ENCODE results near the gene CEACAM1.
"Not testable (repeated sequence)": the region's sequence is repeated elsewhere in the genome, so short reads cannot be mapped to it uniquely, and the experiment has no call there.

CEACAM1 gene

DNA sequence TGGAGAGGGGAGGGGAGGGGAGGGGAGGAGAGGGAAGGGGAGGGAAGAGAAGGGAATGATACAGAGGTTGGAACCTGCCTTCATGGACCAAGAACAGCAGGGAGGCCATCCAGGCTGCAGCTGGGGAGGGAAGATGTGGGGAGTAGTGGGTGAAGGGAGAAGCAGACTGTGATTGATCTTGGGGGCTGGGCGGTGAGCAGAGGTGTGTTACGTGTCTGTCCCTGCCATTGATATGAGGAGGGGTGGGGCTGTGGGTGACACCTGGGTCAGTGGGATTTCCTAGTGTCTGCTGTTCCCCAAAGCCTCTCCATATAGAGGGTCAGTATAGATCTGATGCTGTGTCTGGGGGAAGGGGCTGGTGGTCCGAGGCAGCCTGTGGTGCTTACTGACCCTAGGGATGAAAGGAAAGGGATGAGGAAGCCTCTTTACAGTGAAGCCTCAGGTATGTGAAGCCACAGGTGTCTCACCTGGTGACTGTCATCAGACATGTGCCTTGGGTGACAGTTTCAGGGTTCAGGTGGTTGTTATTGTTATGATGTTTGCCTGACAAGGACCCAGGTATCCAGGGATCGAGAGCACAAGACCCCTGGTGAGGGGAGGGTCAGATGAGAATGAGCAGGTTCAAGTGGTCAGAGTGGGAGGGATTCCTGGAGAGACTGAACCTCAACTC, 18.7 kb upstream of the CEACAM1 start:
- no peak for DNase-seq (ENCODE audit: extremely low read depth, insufficient read length)
- Histone ChIP-seq H3K4me3 (replicated peaks; ENCODE audit: low read depth, low read length) (no peak overlapping the region), H3K27me3 (replicated peaks; ENCODE audit: control insufficient read depth, insufficient read depth, low read length) (no peaks in the 10 kb centered on the region), H3K36me3 (ENCODE audit: control insufficient read depth, insufficient read depth, low read length) (no peaks in the 10 kb centered on the region)
- TF ChIP-seq, protein P1, sequence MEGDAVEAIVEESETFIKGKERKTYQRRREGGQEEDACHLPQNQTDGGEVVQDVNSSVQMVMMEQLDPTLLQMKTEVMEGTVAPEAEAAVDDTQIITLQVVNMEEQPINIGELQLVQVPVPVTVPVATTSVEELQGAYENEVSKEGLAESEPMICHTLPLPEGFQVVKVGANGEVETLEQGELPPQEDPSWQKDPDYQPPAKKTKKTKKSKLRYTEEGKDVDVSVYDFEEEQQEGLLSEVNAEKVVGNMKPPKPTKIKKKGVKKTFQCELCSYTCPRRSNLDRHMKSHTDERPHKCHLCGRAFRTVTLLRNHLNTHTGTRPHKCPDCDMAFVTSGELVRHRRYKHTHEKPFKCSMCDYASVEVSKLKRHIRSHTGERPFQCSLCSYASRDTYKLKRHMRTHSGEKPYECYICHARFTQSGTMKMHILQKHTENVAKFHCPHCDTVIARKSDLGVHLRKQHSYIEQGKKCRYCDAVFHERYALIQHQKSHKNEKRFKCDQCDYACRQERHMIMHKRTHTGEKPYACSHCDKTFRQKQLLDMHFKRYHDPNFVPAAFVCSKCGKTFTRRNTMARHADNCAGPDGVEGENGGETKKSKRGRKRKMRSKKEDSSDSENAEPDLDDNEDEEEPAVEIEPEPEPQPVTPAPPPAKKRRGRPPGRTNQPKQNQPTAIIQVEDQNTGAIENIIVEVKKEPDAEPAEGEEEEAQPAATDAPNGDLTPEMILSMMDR (IDR thresholded peaks at IDR 0.05; ENCODE audit: insufficient read depth, low read length, poor library complexity, severe bottlenecking): no peak

DNA sequence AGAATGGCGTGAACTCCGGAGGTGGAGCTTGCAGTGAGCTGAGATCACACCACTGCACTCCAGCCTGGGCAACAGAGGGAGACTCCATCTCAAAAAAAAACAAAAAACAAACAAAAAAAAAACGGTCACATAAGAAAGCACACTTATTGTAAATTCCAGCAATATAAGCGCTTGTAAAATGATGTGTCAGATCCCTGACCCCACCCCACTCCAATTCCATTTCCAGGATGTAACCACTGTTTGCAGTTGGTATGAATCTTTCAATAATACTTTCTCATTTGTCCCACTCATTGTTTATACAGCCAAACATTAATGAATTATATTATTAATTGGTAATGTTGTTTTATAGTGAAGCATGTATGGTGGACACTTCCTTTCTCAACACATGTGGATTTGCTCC, 15.9 kb upstream of the CEACAM1 start:
- TF ChIP-seq, protein P1 (IDR thresholded peaks at IDR 0.05; ENCODE audit: insufficient read depth, low read length, poor library complexity, severe bottlenecking): no peak
- Histone ChIP-seq H3K36me3 (ENCODE audit: control insufficient read depth, insufficient read depth, low read length) (no peaks in the 10 kb centered on the region), H3K4me3 (replicated peaks; ENCODE audit: low read depth, low read length) (no peak overlapping the region), H3K27me3 (replicated peaks; ENCODE audit: control insufficient read depth, insufficient read depth, low read length) (no peaks in the 10 kb centered on the region; the same call in 1 of the 2 replicates)
- no peak for DNase-seq (ENCODE audit: extremely low read depth, insufficient read length)

DNA sequence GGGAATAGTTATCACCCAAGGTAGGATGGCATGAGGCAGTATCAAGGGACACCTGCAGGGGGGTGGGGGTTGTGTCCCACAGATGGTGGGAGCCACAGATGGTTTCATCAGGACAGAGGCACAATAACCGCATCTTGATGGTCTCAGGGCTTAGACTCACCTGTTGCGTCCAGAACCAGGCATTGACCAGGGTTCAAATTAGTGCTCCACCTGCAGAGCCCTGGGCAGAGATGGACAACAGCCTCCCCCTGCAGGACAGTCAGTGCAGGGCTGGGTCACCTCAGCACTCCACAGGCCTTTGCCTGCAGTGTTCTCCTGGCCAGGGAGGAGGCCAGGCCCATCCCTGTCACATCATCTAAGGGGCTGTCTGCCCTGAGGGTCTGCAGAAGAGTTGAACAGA, 14.5 kb upstream of the CEACAM1 start:
- TF ChIP-seq, protein P1 (IDR thresholded peaks at IDR 0.05; ENCODE audit: insufficient read depth, low read length, poor library complexity, severe bottlenecking): no peak

DNA sequence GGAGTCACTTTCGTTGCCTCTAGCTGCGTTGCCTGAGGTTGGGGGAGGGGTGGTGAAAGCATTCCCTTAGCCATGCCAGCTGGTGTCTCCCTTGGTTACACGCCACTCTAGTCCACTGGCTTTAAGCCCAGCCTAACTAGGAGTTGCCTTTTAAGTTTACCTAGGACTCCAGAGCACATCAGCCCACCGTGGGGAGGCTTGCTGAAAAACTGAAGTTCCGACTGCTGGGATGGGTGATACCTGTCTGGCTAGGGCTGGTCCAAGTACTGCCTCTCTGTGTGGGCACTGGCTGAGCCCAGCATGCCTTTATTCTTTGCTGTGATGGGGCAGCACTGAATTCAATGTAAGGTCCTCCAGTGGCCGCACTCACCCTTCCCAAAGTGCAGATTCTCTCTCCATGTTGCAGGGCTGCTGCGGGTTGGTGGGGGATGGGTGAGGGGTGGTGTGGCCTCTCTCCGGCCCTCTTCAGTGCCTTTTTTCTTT, 11.8 kb upstream of the CEACAM1 start:
- Histone ChIP-seq H3K36me3 (ENCODE audit: control insufficient read depth, insufficient read depth, low read length) (no peaks in the 10 kb centered on the region), H3K27me3 (replicated peaks; ENCODE audit: control insufficient read depth, insufficient read depth, low read length) (no peaks in the 10 kb centered on the region; the same call in 1 of the 2 replicates), H3K4me3 (replicated peaks; ENCODE audit: low read depth, low read length) (no peak overlapping the region)
- DNase-seq (ENCODE audit: extremely low read depth, insufficient read length): no peak
- TF ChIP-seq, protein P1 (IDR thresholded peaks at IDR 0.05; ENCODE audit: insufficient read depth, low read length, poor library complexity, severe bottlenecking): no peak

More for the DNA sequence above, 14.5 kb upstream of the CEACAM1 start:
- Histone ChIP-seq H3K36me3 (ENCODE audit: control insufficient read depth, insufficient read depth, low read length) (no peaks in the 10 kb centered on the region), H3K4me3 (replicated peaks; ENCODE audit: low read depth, low read length) (no peak overlapping the region), H3K27me3 (replicated peaks; ENCODE audit: control insufficient read depth, insufficient read depth, low read length) (no peaks in the 10 kb centered on the region; the same call in 1 of the 2 replicates)
- no peak for DNase-seq (ENCODE audit: extremely low read depth, insufficient read length)

DNA sequence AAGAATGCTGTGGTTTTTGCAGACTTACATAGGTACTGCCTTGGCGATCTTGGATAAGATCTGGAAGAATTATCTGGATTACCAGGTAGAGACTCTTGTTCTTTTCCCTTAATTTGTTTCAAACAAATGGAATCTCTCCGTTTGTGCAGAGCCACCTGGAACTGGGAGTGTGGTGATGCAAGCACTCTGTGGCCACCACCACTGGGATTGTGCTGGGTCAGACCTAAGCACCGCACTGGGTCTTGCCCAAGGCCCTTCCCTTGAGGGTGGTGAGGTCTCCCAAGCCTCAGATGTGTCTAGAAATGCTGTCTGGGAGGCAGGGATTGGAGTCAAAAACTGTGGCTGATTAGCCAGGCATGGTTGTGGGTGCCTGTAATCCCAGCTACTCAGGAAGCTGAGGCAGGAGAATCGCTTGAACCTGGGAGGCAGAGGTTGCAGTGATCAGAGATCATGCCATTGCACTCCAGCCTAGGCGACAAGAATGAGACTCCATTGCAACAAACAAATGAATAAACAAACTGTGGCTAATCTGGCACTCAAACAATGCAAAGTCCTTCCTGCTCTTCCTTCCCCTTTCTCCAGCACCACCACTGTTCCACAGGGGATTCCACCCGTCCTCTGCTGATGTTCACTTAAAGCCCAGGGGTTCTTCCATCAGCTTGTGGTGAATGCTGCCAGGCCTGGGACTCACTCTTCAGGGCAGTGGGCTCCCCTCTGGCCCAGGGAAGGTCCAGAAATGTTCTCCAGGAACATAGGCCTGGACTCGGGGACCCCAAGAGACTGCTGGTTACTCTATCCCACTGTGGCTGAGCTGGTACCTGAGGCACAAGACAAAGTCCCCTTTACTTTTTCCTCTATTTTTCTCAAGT, 10.8 kb upstream of the CEACAM1 start:
- TF ChIP-seq, protein P1 (IDR thresholded peaks at IDR 0.05; ENCODE audit: insufficient read depth, low read length, poor library complexity, severe bottlenecking): no peak
- no peak for DNase-seq (ENCODE audit: extremely low read depth, insufficient read length)
- H3K36me3 ChIP-seq (ENCODE audit: control insufficient read depth, insufficient read depth, low read length): no peaks in the 10 kb centered on the region
- H3K27me3 ChIP-seq (replicated peaks; ENCODE audit: control insufficient read depth, insufficient read depth, low read length): no peaks in the 10 kb centered on the region; the same call in 1 of the 2 replicates
- no peak overlapping the region for H3K4me3 ChIP-seq (replicated peaks; ENCODE audit: low read depth, low read length)

DNA sequence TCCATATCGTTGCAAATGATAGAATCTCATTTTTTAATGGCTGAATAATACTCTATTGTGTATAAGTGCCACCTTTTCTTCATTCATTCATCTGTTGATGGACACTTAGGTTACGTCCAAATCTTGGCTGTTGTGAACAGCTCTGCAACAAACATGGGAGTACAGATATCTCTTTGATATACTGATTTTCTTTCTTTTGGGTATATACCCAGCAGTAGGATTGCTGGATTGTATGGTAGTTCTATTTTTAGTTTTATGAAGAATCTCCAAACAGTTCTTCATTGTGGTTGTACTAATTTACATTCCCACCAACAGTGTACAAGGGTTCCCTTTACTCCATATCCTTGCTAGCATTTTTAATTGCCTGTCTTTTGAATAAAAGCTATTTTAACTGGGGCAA, 7.0 kb upstream of the CEACAM1 start:
- not testable (repeated sequence) for DNase-seq (ENCODE audit: extremely low read depth, insufficient read length); H3K36me3 ChIP-seq (ENCODE audit: control insufficient read depth, insufficient read depth, low read length); H3K27me3 ChIP-seq (replicated peaks; ENCODE audit: control insufficient read depth, insufficient read depth, low read length); H3K4me3 ChIP-seq (replicated peaks; ENCODE audit: low read depth, low read length)
